K562 (cell line): ENCODE measurements around the gene POLR3A. TPM values are rescaled to one million over a fixed set of nuclear protein-coding genes. Genes with fewer than 3 reads are reported as not detected.

ENCODE experiments used
- FOXA3 ChIP-seq, 2 experiments: fragments of 450-650 bp in 1 of 2; sonication (generic) in 1 of 2; formaldehyde crosslinking; IDR thresholded peaks in 1 of 2; conservative IDR thresholded peaks in 1 of 2; 2 replicates each; pipeline versions ENCODE4 v1.4.0 to v1.8.0; 2020 to 2022; ENCODE audit warnings: mild to moderate bottlenecking in 2 of 2, missing genetic modification reagents in 1 of 2
- GTF3C2 ChIP-seq: IDR thresholded peaks from 3 replicates; pipeline ENCODE4 v1.6.1; 2011; ENCODE audit warnings: borderline replicate concordance, mild to moderate bottlenecking, moderate library complexity; ENCODE audit not compliant: insufficient read length; ENCODE audit errors: extremely low read depth
- MEF2A ChIP-seq: IDR thresholded peaks from 2 replicates; pipeline ENCODE4 v1.6.1; 2011; ENCODE audit warnings: low read depth, mild to moderate bottlenecking, low read length, moderate library complexity; ENCODE audit not compliant: control insufficient read depth
- YY1 ChIP-seq, 3 experiments: IDR thresholded peaks; 2 replicates each; pipeline ENCODE4 v1.6.1; 2011; ENCODE audit warnings: low read length in 2 of 3, mild to moderate bottlenecking in 2 of 3, moderate library complexity in 2 of 3, borderline replicate concordance in 1 of 3, control low read depth in 1 of 3, low read depth in 1 of 3; ENCODE audit not compliant: insufficient read depth in 3 of 3, insufficient replicate concordance in 2 of 3, control insufficient read depth in 1 of 3, insufficient read length in 1 of 3; ENCODE audit errors: extremely low read depth in 1 of 3
- ZNF407 ChIP-seq: fragments of 450-650 bp; IDR thresholded peaks from 2 replicates; pipeline ENCODE4 v1.6.1; 2016; ENCODE audit warnings: low read depth
- ZNF644 ChIP-seq: fragments of 200-800 bp; sonication (Bioruptor generic); IDR thresholded peaks from 2 replicates; pipeline ENCODE4 v1.6.1; 2016; ENCODE audit warnings: low read depth, missing genetic modification characterization, missing compliant biosample characterization
- ZNF79 ChIP-seq: fragments of 250-450 bp; sonication (Bioruptor Pico); IDR thresholded peaks from 2 replicates; pipeline ENCODE4 v1.4.0; 2020; ENCODE audit warnings: low read depth, mild to moderate bottlenecking, moderate library complexity
- polyA plus RNA-seq, 8 experiments: library from polyadenylated mRNA; depleted of rRNA in 4 of 8; stranded (reverse) in 5 of 8; unstranded in 3 of 8; fragments of >200 nt; fragmentation: Nextera tagmentation in 2 of 8; fragmentation: Illumina TruSeq in 1 of 8; extraction: Ambion mirVana in 2 of 8; extraction: Trizol in 1 of 8; gene quantifications; 2 replicates each; pipeline versions ENCODE4 v1.2.1 to v1.2.3, GENCODE V29; 2011 to 2014; ENCODE audit warnings: inconsistent platforms in 1 of 8, missing spikeins in 1 of 8
- total RNA-seq, 7 experiments: library from RNA; depleted of rRNA in 6 of 7; stranded (reverse); fragments of >200 nt in 6 of 7; fragmentation: Illumina TruSeq in 2 of 7; extraction: Trizol in 2 of 7; gene quantifications; 2 replicates each; pipeline versions ENCODE4 v1.2.1 to v1.2.3, GENCODE V29; 2011 to 2021; ENCODE audit warnings: low replicate concordance in 1 of 7
- TF ChIP-seq, protein P1 (sequence below): IDR thresholded peaks from 2 replicates; pipeline ENCODE4 v1.6.1; 2011; ENCODE audit warnings: borderline replicate concordance, low read depth, mild to moderate bottlenecking, moderate library complexity, low read length; ENCODE audit not compliant: insufficient read depth, poor library complexity, severe bottlenecking
- TF ChIP-seq, protein P2 (sequence below): conservative IDR thresholded peaks from 2 replicates; pipeline ENCODE4 v1.6.1; 2011; ENCODE audit warnings: low read depth, mild to moderate bottlenecking, low read length; ENCODE audit not compliant: control insufficient read depth

POLR3A gene
- total and polyA plus RNA-seq, 9 of the 15 experiments (the other 6 are each of a cell fraction or from before 2014, with no cell fraction given), result 14.9 to 37.0 (median 26.7) TPM

DNA sequence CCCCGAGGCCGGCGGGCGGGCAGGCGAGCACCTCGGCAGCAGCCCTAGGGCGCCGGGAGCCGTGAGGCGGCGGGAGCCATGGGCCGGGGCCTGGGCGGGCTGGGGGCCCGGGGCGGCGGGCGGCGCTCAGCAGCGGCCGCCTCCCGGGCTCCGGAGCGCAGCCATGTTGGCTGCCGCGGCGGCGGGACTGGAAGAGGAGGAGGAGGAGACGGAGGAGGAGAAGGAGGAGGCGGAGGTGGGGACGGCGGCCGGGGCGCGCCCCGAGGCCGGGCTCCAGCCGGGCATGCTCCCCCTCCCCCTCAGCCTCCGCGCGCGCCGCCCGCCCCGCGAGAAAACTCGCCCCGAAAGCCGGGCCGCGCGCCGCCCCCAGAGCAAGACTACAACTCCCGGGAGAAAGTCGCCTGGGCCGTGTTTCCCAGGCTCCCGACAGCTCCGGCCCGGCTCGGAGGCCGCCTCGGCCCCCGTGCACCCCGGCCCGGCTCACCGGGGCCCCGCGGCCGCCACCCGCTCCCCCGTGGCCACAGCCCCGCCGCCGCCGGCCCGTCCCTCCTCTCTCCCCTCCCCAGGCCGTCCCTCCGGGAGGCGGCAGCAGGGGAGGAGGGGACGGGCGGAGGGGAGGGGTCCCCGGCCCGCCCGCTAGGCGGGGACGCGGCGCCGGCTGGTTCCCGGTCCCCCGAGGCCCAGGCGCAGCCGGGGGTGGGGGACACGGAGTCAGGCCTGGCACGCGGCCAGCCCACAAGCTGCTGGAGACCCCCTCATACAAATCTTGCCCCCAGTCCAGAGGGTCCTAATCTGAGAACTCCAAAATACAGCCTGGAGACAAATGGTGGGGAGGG, 102.5 kb downstream of the POLR3A start, which contains the start of gene DLG5 (continued):
- TF ChIP-seq, protein P1, sequence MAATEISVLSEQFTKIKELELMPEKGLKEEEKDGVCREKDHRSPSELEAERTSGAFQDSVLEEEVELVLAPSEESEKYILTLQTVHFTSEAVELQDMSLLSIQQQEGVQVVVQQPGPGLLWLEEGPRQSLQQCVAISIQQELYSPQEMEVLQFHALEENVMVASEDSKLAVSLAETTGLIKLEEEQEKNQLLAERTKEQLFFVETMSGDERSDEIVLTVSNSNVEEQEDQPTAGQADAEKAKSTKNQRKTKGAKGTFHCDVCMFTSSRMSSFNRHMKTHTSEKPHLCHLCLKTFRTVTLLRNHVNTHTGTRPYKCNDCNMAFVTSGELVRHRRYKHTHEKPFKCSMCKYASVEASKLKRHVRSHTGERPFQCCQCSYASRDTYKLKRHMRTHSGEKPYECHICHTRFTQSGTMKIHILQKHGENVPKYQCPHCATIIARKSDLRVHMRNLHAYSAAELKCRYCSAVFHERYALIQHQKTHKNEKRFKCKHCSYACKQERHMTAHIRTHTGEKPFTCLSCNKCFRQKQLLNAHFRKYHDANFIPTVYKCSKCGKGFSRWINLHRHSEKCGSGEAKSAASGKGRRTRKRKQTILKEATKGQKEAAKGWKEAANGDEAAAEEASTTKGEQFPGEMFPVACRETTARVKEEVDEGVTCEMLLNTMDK, result no peak
- TF ChIP-seq, protein P2, sequence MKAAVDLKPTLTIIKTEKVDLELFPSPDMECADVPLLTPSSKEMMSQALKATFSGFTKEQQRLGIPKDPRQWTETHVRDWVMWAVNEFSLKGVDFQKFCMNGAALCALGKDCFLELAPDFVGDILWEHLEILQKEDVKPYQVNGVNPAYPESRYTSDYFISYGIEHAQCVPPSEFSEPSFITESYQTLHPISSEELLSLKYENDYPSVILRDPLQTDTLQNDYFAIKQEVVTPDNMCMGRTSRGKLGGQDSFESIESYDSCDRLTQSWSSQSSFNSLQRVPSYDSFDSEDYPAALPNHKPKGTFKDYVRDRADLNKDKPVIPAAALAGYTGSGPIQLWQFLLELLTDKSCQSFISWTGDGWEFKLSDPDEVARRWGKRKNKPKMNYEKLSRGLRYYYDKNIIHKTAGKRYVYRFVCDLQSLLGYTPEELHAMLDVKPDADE, result peak; percentile 63
- TF ChIP-seq ZNF407 (no peak), ZNF644 (tag) (no peak), GTF3C2 (no peak), FOXA3 (CRISPR knock-in tag; conservative IDR thresholded peaks at IDR 0.05 in 1 of 2, IDR thresholded peaks at IDR 0.05 in 1 of 2) (no peak), ZNF79 (CRISPR knock-in tag) (no peak), MEF2A (no peak), YY1 (IDR thresholded peaks at IDR 0.05; ENCODE audit: borderline replicate concordance in 1 of 3, control insufficient read depth in 1 of 3, extremely low read depth in 1 of 3, insufficient read depth in 3 of 3, insufficient read length in 1 of 3, insufficient replicate concordance in 2 of 3, low read depth in 1 of 3, low read length in 2 of 3) (peak; percentile 57 to 93 (median 75))
